Activated CD8-positive, alpha-beta memory T cell treated with anti-CD3 and anti-CD28 coated beads, Interleukin-2, amount 50 U/mL, for 24 hours (primary cell): ENCODE measurements around the gene TMPRSS6.

Experiments
- DNase-seq: peaks from one replicate; pipeline ENCODE4 v3.0.0-alpha.2; 2020; ENCODE audit errors: extremely low read depth

Gene TMPRSS6

GRCh38 chr22:37051391-37052385 lies 57.8 kb downstream of the TMPRSS6 start, which contains the start of gene KCTD17:
KCTD17 (plus strand) TSS chr22:37051742; CDS start chr22:37051761, 19 bp downstream.
- peak; percentile 38 for DNase-seq

DNA sequence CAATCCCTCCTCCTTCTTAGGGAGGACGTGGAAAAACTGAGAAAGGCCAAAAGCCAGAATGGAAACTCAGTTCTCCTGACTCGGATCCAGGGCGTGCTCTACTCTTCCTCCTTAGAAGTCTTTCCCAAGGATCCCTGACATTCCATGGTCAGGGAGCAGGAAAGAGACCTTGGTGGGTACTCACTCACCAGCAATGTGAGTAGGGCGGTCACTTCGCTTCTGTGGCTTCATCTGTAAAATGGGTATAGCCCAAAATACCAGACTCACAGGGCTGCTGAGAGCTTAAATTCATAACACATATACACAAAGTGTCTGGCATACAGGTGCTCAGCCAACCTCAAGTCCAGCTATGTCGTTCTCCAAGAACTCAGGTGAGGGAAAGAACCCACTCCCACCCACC lies 58.6 kb downstream of the TMPRSS6 start:
- no peak for DNase-seq

- DNase-seq = no peak
Observed at GRCh38 chr22:37049224-37049623, 60.3 kb downstream of the TMPRSS6 start.

DNA sequence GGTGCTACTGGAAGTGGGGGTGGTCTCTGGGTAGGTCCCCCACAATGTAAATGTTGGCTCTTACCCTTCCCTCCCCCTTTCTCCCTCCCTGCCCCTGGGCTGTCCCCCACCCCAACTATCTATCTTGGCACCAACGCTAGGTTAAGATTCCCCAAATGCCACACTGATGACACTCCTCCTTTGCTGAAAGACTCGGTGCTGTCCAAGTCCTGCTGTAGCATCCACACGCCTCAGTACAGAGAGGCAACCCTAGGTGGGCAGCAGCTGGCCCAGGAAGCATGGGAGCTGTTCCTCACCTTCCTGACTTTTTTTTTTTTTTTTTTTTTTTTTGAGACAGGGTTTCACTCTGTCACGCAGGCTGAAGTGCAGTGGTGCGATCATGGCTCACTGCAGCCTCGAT lies 61.4 kb downstream of the TMPRSS6 start:
- no peak for DNase-seq

DNA sequence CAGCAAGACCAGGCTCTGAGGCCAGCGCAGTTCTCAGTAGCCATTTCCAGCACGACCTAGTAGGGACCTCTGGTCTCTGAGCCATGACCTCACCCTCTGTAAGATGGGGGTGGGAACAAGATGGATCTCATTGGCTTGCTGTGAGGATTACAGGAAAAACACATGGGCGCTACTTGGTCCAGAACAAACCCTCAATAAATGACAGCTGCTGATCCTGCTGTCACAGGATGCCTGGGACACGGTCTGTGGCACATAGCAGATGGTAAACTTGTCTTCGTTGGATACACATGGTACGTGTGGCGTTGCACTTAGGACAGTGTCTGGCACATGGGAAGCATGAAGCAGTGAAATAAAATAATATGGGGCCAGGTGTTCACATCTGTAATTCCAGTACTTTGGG lies 62.5 kb downstream of the TMPRSS6 start:
- no peak for DNase-seq

- no peak for DNase-seq
Observed at GRCh38 chr22:37046589-37046988, 62.9 kb downstream of the TMPRSS6 start.

GRCh38 chr22:37045958-37046357 lies 63.6 kb downstream of the TMPRSS6 start:
- no peak for DNase-seq

DNA sequence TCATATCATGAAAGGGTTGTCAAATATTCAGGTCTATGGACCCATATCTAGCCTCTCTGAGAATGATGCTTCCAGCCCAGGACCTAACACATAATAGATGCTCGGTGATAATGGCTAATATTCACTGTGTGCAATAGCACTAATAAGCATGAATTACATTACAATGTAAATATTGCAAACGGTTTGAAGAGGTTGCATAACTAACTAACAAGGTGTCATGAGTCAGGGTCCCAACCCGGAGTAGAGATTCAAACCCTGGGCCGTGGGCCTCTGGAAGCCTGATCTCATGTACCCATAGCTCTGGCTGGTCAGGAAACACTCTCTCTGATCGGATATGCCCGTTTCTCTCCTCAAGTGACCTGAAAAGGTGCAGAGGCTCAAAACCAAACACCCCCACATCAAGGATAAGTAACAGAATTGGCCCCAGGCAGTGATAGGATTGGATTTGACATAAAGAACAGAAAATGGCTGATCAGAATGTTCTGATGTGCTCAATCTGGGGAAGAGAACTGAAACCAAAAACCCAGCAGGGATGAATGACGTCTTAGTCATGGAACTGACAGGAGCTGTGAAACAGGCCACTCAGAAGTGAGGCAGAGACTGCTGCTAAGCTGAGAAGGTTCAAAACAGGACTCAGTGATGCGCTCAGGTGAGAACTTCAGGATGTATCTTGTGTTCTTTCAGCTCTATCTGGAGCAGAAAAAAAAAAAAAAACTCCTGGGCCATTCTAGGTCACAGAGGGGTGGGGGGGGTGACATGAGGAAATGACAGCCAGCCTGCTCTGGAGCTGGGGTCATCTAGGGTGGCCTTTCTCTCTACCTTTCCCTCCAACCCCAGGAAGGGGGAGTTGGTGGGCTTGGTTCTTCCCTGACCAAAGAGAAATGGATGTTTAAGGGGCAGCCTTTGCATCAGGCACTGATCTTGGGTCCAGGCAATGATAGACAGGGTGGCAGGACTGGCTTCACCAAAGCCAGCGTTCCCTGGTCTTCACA lies 64.6 kb downstream of the TMPRSS6 start:
- no peak for DNase-seq

GRCh38 chr22:37043828-37044538 lies 65.5 kb downstream of the TMPRSS6 start:
- DNase-seq = no peak

DNA sequence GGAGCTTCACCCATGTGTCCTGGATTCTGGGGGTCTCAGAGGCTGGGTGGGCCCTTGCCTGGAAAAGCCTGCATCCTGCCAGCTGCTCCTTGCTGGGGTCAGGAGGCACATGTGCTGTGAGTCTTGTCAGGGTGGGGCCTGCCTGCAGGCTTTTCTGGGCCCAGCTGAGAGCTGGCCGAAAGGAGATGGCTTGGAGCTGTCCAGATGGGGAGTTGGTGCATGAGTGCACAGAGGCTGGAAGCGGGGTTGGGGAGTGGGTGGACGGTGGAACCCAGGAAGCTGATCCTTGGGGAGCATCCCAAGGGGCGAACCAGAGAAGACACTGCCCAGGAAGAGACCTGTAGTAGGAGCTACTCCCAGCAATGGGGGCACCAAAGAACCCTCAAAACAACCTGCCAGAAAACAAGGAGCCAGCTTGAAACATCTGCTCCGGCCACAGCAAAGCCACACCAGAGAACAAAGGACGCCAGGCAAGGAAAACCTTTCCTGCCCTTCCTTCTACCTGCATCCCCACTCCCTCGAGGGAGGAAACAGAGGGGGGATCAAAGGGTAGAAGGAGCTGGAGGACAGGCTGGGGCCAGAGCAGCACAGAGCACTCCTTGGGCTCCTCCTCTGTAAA lies 66.2 kb downstream of the TMPRSS6 start:
- no peak for DNase-seq

GRCh38 chr22:37039466-37039865 lies 70.0 kb downstream of the TMPRSS6 start:
- no peak for DNase-seq

GRCh38 chr22:37037669-37038068 lies 71.8 kb downstream of the TMPRSS6 start:
- DNase-seq = no peak

- no peak for DNase-seq
Observed at GRCh38 chr22:37036655-37037377, 72.7 kb downstream of the TMPRSS6 start.

DNA sequence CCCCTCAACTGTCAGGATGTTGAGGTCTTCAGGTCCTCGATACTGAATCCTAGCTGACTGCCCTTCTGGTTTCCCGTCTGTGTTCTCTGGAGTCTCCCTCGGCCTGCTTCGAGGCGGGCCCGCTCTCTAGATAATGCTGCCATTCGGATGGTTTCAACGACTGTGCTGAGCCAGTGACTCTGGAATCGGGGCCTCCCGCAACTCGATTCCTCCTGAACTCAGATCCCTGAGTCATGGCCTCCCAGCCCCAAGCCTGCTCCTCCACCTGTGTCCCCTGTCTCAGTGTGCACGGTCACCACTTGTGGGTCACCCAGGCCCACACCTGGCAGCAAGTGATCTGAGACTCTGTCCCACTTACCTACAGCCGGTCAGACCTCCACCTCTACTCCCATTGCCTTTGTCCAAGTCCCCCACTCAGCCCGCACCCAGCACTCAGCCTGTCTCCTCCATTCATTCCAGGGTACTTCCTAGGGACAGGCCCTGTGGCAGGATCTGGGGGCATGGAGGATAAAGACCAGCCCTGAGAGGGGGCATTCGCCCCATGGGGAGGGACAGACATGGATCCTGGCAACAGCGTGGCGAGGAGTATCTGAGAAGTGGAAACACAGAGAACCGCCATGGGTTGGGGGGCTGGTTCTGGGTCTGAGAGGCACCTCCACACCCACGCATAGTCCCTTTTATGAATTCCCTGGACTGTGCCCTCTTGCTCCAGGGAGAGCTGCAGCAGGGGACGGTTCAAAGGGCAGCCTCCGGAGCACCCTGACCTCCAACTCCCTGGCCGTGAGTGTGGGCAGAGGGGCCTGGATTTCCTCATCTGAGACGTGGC lies 75.7 kb downstream of the TMPRSS6 start:
- no peak for DNase-seq

DNA sequence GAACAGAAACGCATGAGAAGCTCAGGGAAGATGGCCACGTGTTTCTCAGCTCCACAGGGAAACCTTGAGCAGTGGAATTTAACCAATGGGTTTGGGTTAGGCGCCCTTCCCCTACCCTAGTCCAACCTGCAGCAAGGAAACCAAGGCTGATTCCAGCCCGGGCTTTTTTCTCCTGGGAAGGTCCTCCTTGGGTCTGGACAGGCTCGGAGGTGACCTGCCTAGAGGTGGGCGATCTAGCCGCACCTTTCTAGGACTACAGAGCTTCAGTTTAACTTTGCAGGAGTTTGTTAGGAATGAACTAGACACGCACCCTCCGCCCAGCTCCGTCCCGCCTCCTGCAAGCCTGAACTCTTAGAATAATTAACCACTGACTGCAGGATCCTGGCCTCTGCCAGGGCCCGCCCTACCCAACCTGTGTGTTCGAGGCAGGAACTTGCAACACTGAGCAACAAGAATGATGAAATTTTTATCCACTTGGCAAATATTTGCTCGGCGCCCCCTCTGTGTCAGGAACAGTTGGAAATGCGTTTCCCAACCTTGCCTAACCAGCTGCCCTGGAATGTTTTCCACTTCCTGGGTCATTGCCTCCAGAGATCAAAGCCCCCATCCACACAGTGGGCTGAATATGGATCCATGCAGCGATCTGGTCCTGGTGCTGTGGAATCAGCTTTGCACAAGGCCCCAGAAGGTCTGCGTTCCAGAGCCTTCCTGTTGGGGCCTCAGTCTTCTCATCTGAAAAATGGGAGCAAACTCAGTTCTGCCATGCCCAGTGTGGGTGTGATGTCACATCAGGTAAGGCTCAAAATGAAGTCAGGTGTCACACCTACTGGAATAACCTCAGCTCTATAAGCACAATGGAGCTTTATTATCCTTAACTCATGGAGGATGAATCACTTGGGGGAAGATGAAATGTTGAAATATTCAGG lies 76.7 kb downstream of the TMPRSS6 start:
- no peak for DNase-seq

DNA sequence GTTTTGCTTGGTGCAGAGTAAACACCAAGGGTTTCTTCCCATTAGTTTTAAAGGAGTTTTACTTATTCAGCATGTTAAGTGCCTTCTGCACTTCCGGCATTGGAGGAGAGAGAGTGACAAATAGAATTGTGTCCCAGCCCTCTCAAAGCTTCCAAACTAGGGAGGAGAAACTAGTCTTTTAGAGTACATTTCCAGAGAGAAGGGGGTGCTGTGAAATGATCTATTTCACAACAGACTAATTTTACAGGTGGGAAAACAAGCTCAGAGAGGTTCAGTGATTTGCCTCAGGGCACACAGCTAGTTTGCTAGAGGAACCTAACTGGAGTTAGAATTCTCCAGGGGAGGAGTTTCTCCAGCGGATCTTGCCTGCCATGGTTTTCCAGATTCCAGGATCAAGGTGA lies 77.4 kb downstream of the TMPRSS6 start:
- no peak for DNase-seq

DNA sequence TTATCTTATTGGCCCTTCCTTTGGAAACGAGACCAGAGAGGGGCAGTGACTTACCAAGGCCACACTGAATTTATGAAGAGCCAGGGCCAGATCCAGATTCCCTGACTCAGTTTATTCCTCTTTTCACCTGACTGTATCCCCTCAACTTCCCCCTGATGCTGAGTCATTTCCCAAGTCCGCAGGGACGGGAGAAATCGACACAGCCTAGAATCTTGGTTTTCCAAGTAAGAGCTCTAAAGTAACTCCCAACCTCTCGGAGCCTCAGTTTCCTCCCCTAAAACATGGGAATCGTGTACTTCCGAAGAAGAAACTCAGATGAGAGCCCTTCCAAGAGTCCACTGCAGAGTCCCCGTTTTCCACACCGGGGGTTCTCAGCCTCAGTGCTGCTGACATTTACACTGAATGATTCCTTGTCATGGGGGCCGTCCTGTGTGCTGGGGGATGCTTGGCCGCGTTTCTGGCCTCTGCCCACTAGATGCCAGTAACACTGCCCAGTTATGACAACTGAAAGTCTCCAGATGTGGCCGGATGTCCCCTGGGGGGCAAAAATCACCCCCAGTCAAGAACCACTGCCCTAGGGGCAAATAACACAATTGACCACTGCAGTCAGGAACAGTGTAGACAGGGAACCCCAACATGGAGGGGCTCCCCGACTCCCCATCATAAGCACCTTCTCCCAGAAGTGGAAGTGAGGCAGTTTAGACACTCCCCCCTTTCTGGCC lies 78.8 kb downstream of the TMPRSS6 start:
- DNase-seq = no peak
